ENCODE measurements around the gene RIN3.

Gene RIN3

DNA sequence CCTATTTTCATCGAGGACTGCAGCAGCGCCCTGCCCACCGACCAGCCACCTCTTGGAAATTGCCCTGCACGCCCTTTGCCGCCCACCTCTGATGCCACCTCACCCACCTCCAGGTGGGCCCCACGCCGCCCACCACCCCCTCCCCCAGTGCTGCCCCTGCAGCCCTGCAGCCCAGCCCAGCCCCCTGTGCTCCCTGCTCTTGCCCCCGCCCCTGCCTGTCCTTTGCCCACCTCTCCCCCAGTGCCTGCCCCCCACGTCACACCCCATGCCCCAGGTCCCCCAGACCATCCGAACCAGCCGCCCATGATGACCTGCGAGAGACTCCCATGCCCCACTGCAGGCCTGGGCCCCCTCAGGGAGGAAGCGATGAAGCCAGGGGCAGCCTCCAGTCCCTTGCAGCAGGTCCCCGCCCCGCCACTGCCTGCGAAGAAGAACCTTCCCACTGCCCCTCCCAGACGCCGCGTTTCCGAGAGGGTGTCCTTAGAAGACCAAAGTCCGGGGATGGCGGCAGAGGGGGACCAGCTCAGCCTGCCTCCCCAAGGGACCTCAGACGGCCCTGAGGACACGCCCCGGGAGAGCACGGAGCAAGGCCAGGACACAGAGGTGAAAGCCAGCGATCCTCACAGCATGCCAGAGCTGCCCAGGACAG is 138.3 kb downstream of the RIN3 start:
- no peak for DNase-seq

DNA sequence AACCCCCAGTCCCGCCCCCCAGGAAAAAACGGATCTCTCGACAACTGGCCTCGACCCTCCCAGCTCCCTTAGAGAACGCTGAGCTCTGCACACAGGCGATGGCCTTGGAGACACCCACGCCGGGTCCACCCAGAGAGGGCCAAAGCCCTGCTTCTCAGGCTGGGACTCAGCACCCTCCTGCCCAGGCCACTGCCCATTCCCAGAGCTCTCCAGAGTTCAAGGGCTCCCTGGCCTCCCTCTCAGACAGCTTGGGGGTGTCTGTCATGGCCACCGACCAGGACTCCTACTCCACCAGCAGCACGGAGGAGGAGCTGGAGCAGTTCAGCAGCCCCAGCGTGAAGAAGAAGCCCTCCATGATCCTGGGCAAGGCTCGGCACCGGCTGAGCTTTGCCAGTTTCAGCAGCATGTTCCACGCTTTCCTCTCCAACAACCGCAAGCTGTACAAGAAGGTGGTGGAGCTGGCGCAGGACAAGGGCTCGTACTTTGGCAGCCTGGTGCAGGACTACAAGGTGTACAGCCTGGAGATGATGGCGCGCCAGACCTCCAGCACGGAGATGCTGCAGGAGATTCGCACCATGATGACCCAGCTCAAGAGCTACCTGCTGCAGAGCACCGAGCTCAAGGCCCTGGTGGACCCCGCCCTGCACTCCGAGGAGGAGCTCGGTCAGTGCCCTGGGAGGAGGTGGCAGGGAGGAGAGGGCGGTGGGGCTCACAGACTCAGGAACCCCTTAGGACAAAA is 139.0 kb downstream of the RIN3 start:
- no peak for DNase-seq

DNA sequence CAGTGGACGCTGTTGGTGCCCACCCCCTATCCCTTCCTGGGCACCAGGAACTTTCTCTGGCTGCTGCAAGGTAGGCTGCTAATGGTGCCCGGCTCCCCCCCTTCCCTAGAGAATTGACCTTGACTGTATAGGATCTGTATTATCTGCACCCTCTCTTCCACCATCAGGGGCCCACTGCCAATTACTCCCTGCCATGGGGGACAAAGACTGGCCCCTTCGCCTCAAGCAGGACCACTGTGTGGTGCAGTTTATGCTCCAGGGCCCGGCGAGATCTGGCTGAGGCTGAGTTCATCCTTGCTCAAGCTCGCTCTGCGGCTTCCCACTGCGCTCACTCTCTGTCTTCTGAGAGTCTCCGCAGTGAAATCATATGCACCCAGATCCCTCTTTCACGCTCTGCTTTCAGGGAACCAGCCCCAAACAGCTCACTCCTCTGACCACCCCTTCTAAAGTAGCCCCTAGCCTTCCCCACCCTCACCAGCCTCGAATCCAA is 139.6 kb downstream of the RIN3 start:
- DNase-seq, result no peak

DNA sequence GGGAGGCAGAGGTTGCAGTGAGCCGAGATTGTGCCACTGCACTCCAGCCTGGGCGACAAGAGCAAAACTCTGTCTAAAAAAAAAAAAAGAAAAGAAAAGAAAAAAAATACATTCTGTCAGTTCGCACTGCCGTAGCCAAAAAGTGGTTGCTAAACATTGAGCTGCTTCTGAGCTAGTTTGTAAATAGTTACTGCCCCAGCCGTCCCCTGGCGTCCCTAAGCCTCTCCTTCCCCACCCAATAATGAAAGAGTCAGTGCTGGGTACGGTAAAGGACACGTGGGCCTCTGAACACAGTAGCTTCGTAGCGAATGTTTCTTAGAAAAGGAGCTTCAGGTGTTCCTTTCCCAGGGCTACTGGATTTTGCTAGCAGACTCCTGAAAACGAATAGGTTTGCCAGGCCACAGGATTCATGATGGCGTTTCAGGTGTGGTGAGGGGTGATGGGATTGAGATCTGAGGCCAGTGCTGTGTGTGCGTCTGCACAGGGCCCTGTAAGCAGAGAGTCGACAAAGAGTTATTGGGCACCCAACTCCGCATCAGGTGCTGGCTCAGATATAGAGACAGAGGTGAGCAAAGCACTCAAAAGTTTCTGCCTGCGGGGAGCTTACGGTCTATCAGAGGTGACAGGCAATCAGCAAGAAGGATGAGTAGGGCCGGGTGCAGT is 140.8 kb downstream of the RIN3 start:
- DNase-seq, result no peak

DNA sequence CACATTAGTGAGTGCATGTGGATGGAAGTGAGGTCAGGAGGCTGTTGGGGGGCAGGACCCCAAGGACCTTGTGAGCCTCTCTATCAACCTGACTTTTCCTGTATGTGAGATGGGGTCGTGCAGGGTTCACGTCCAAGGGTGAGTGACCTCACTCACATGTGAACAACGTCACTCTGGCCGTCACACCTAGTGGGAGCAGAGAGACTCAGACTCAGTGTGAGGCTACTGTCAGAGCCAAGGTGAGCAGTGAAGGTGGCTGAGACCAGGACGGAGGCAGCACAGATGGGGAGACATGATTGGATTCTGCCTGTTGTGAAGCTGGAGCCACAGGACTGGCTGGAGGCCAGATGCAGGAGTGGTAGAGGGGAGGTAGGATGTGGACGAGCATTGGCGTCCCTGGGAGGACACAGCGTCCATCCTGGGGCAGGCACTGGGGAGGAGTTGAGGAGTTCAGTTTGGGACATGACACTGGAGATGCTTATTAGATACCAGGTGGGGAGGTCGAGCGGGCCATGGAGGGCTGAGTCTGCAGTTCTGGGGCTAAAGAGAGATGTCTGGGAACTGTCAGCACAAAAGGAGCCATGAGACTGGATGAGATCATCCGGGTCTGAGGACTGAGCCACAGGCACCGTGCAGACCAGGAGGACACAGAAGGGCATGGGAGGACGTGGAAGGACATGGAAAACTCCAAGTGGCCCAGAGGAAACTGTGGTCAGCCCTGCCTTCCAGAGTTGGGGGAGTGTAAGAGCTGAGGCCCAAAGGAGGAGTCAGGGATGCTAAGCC is 142.0 kb downstream of the RIN3 start:
- no peak for DNase-seq

DNA sequence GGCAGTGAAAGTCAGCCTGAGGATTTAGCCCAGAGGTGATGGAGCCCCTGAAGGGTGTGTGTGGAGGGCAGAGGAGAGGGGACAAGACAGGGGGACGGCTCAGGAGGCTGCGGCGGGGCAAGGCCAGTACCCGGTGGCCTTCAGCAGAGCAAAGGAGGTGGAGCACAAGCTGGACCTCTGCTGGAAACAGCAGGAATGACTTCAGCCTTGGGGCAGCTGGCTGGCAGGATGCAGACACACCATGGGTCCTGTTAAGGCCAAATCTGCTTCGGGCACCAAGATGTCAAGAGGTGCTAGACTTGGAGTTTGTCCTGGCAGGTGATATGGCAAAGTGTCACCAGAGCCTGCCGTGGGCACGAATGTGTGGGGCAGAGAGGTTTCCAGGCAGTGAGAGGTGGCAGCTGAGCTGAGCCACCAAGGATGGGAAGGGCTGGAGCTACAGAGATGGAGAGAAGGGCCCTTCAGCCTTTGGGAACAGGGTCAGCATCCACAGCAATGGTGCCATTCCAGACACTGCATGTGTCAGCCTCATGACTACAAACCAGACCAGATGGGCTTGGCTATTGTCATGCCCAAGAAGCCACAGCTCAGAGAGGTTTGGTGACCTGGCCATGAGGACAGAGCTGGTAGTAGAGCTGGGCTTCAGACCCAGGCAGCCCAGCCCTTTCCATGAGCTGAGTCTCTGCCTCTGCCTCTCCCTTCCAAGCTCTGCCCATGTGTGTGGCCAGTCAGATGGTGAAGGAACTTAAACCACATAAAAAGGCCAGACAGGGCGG is 142.9 kb downstream of the RIN3 start:
- no peak for DNase-seq

DNA sequence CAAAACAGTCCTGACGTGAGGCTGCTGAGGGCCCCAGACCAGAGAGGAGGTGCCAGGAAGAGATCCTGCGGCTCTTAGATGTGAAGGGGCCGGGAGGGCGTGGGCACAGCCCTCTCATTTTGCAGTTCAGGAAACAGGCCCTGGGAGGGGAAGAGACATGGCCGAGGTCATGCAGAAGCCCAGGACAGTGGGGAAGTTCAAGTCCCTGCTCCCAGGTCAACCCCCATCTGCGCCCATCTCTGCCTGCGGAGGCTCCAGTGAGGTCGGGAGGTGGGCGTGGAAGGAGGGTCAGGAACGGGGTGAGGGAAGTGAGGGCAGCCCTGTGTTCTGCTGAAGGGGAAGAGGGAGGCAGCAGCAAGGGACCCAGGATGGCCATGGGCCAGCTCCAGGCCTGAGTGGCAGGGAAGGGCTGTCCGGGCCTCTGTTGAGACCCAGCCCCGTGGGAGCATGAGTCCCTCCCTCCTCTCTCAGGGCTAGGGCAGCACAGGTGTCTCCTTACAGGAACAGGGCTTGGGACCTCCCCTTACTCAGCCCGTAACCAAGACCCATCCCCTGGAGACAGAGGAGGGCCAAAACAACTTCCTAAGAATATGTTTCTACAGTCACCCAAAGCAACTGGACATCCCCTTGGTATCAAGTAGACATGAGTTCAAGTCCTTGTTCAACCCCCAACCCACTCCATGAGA is 144.0 kb downstream of the RIN3 start:
- no peak for DNase-seq

DNA sequence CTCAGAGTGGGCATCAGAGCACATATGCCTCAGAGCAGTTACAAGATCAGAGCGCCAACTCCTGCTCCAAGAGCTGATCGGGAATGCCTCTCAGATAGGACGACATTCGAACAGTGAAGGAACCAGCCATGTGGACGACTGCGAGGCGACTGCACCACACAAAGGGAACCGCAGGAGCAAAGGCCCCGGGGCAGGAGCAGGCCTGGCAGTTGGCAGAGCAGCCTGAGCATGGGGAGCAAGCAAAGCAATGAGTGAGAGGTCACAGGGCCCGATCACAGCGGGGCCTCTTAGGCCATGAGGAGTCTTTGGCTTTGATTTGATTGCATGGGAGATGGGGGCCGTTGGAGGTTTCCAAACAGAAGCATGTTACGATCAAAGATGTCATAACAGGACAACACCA is 144.6 kb downstream of the RIN3 start:
- no peak for DNase-seq

DNA sequence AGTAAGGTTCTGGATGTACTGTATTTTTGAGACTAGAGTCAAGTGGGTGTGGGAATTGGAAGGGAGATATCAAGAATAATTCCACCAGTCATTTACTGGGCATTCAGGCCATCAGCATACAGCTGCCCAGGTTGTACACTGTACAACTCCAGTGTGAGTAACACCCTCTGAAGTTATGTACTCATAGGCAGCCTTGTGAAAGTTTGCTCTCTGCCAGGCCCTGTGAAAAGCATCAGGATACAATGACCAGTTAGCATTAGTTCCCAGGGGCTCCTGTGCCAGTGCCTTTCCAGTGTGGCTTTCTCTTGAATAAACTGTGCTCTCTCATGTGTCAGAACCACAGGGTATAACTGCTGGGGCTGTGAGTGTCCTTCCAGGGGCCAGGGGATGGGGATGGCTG is 145.1 kb downstream of the RIN3 start:
- no peak for DNase-seq

DNA sequence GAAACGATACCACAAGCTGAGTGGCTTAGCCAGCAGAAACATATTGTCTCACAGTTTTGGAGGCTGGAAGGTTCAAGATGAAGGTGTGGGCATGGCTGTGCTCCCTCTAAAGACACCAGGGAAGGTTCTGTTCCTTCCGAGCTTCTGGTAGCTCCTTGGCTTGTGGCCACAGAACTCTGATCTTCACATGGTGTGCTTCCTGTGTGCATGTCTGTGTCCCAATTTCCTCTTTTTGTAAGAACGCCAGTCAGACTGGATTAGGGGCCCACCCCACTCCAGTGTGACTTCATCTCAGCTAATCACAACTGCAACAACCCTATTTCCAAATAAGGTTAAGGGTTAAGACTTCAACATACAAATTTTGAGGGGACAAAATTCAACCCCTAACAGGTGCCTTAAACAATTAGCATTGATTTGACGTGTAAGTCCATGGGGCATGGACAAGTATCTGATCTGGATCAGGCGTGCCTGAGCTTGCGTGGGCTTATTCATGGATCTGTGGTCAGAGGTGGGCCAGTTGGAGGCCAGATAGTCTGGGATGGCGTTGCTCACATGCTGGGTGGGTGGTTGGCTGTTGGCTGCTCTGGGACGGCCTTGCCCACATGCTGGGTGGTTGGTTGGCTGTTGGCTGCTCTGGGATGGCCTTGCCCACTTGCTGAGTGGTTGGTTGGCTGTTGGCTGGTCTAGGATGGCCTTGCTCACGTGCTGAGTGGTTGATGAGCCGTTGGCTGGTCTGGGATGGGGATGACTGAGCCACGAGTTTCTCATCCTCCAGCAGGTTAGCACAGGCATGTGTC is 146.4 kb downstream of the RIN3 start:
- DNase-seq, result no peak

DNA sequence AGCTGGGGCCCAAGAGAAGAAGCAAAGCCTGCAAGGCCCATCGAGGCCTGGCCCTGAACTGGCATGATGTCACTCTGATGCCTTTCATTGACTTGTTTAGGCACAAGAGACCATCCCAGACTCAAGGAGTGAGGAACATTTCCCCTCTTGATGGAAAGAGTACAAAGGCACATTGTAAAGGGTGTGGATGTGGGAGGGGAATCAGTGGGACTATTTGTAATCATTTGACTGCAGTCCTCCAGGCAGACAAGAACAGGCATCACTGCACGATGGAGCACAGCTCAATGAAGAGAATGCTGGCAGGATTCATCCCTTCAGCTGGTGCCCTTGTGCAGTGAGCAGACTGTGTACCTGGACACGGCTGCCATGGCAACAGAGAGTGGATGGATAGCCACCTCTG is 147.0 kb downstream of the RIN3 start:
- no peak for DNase-seq

DNA sequence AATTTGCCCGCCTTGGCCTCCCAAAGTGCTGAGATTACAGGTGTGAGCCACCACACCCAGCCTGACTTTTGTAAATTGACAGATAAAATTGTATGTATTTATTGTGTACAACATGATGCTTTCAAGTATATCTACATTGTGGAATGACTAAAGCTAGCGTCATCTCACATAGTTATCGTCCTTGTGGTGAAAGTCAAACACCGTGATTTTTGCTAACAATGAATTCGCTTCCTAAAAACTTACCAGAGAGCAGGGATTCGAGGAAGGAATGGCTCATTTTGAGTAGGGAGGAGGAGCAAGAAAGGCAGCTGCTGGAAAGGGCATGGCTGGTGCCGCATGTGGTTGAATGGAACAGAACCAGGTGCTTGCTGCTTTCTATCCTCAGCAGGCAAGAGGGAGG is 149.5 kb downstream of the RIN3 start:
- no peak for DNase-seq

DNA sequence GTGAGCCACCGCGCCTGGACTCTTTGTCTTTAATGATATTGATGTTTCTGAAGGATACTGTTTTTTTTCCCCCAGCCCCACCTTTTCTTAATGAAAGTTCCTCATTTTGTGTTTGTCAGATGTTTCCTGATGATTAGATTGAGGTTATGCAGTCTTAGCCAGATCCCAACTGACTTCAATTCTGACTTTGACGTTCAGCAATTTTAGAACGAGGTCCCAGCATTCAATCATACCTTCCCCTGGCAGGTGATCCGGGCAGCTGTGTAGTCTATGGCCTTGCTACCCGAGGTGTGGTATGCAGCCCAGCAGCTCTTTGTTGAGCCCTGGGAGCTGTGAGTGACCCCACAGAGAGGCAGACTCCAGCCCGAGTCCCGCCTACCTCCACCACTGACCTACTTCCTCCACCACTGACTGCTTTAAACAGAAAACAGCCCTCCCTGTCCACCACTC is 152.1 kb downstream of the RIN3 start:
- no peak for DNase-seq

DNA sequence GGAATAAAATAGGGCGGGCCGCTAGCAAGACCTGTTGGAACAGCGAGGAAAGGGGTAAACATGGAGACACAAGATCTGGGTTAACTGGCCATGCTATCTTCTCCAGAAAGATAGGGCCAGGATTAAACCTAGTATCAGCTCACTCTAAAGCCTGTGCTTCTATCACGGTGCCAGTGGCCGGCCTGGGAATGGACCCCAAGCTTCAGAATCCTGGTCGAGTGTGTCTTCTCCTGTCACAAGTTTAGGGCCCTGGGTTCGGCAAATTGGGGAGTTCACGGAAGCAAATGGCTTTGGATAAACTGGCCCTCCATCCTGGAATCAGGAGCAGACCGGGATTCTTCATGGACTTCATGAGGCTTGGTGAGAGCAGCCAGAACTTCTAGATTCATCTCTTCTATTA is 152.7 kb downstream of the RIN3 start:
- no peak for DNase-seq

DNA sequence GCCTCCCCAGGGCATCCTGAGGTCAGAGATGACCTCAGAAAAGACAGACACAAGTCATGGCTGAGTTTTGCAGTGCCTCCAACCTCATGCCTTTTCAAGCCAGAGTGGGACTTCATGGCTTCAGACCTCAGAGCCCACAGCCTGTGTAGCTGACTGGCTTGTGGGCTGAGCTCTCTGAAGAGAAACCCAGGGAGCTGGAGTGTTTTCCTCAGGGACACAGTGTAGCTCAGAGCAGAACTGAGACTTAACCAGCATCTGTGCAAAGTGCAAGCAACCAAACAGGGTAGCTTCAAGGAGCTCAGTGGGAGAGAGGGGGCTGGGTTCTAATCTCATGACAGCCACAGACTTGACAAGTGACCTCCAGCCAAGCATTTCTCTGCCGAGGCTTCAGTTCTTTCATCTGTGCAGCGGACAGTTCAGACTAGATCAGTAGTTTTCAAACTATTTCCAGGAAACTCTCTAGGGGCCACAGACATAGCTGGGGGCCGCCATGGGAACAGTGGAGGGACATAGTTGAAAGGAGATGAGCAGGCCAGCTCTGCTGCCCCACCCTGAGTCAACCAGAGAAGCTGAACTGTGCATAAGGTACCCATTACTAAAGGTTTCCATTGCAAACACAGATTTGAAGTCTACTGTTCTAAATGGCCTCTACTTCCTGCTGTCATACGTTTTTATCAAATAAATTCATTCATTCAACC is 154.8 kb downstream of the RIN3 start:
- no peak for DNase-seq

DNA sequence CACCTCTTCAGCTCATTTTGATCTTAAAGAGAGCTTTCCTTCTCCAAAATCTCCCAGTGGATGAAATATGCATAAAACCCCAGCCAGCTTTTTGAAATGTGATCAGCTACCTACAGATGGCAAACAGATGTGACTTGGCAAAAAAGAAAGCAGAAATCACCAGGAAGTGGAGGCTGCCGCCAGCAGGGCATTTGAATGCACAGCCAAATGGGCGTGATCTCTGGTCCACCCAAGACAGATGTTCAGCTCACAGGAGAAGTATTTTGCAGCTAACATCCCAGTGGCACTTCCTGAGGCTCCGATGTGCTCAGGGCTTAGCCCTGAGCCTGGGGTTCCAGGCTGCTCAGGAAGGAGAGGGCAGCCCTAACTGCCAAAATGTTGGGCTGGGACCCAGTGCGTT is 156.6 kb downstream of the RIN3 start:
- no peak for DNase-seq

DNA sequence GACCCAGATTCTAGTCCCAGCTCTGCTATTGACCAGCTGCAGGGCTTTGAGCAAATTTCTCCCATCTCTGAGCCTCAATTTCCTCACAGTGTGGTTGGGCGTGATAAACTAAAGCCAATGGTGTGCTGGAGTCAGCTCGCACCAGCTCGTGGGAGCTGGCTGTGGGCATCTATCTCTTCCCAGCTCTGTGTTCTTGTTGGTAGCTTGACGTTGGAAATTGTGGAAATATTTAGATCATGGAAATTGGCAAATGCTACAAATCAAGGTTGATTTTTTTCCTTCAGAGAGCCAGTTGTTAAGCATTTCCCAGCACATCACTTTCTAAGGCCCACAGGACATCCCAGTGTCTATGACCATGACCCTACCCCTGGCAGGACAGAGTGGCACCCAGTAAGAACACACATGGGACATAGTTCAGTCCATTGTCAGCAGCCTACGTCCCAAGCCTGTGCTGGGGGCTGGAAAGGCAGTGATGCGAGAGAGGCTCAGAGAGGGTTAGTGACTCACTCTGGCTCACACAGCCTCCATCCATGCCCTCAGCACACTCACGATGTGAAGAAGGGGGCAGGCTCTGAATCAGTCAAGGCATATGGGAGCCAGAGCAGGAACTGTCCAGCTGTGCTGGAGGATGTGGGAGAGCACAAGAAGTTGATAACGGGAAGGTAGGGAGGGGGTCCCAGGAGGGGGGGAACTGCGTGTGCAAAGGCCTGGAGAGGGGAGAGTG is 157.2 kb downstream of the RIN3 start:
- no peak for DNase-seq

DNA sequence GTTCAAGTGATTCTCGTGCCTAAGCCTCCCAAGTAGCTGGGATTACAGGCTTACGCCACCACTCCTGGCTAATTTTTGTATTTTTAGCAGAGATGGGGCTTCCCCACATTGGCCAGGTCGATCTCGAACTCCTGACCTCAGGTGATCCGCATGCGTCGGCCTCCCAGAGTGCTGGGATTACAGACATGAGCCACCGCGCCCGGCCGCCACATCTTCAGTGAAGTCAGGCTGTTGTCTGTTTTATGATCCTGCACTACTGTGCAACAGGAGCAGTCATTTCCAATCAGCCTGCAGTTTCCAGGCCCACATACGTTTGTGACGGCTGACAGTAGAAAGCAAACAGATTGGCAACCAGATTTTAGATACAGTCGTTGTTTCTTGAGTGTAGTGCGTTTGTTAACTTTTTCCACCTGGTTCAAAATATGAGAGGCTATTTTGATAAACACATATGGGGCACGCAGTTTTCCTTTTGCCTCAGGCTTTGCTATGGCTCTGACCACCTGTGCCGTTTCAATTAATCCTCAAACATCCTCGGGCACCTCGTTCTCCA is 160.1 kb downstream of the RIN3 start:
- no peak for DNase-seq

DNA sequence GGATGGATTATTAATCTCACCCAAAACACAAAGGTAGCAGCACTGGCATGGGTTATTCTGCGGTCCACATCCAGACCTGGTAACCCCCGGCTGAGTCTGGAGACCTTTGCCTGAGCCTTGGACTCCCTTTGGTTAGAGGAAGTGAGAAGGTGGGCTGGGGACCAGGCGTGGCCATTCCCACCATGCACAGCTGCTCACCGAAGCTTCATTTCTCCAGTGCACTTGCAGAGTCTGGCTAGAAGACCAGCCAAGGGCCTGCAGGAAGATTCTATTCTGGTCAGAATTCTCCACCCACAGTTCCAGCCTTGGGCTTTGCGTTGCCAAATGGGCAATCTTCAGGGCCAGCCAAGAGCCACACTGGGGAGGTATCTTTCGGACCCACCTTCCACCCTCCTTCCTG is 161.8 kb downstream of the RIN3 start:
- no peak for DNase-seq

Measured in DMS79 (cell line).